K562 (cell line): ENCODE data around the gene THSD8. TPM values are rescaled to one million over a fixed set of nuclear protein-coding genes. Genes with fewer than 3 reads are reported as not detected.

Experiments
- ADNP ChIP-seq: fragments of 200-800 bp; sonication (Bioruptor generic); IDR thresholded peaks from 2 replicates; pipeline ENCODE4 v1.6.1; 2016; ENCODE audit warnings: missing genetic modification characterization, missing compliant biosample characterization
- ARID1B ChIP-seq: fragments of 450-650 bp; IDR thresholded peaks from 2 replicates; pipeline ENCODE4 v1.6.1; 2016; ENCODE audit warnings: antibody characterized with exemption, mild to moderate bottlenecking, inconsistent platforms
- CBX2 ChIP-seq: fragments of 200-600 bp; sonication (generic); IDR thresholded peaks from one replicate; pipeline ENCODE4 v1.6.1; 2012; ENCODE audit warnings: mild to moderate bottlenecking, low read length, inconsistent platforms; ENCODE audit not compliant: insufficient read depth, poor library complexity, severe bottlenecking
- FOXA3 ChIP-seq, 2 experiments: fragments of 450-650 bp in 1 of 2; sonication (generic) in 1 of 2; formaldehyde crosslinking; IDR thresholded peaks in 1 of 2; conservative IDR thresholded peaks in 1 of 2; 2 replicates each; pipeline versions ENCODE4 v1.4.0 to v1.8.0; 2020 to 2022; ENCODE audit warnings: mild to moderate bottlenecking in 2 of 2, missing genetic modification reagents in 1 of 2
- HLTF ChIP-seq: fragments of 450-650 bp; IDR thresholded peaks from 2 replicates; pipeline ENCODE4 v1.6.1; 2016
- MECOM ChIP-seq: fragments of 250-450 bp; sonication (Bioruptor Pico); IDR thresholded peaks from 2 replicates; pipeline ENCODE4 v1.8.0; 2022; ENCODE audit warnings: inconsistent platforms
- MEF2D ChIP-seq: conservative IDR thresholded peaks from 2 replicates; pipeline ENCODE4 v1.6.1; 2016; ENCODE audit warnings: low read depth, missing genetic modification characterization, missing compliant biosample characterization
- MEIS2 ChIP-seq: fragments of 450-650 bp; IDR thresholded peaks from 2 replicates; pipeline ENCODE4 v1.6.1; 2014; ENCODE audit warnings: mild to moderate bottlenecking; ENCODE audit not compliant: partially characterized antibody
- MYC ChIP-seq, 2 experiments: fragments of 250-450 bp in 1 of 2; sonication (Bioruptor Pico) in 1 of 2; IDR thresholded peaks; 2 replicates each; pipeline versions ENCODE4 v1.5.1 to v1.6.1; 2012 to 2021; ENCODE audit warnings: low read depth in 2 of 2, borderline replicate concordance in 1 of 2, improper control_type of control experiment in 1 of 2, low read length in 1 of 2, mild to moderate bottlenecking in 1 of 2, moderate library complexity in 1 of 2
- NEUROD1 ChIP-seq: fragments of 150-350 bp; IDR thresholded peaks from 2 replicates; pipeline ENCODE4 v1.6.1; 2014; ENCODE audit warnings: borderline replicate concordance, low read length, low read depth; ENCODE audit not compliant: partially characterized antibody
- PML ChIP-seq: IDR thresholded peaks from 2 replicates; pipeline ENCODE4 v1.6.1; 2012; ENCODE audit warnings: low read length, inconsistent platforms
- RCOR1 ChIP-seq, 2 experiments: IDR thresholded peaks; 2 replicates each; pipeline ENCODE4 v1.6.1; 2012; ENCODE audit warnings: low read depth in 2 of 2, low read length in 2 of 2, borderline replicate concordance in 1 of 2, improper control_type of control experiment in 1 of 2
- TEAD1 ChIP-seq, 2 experiments: fragments of 450-650 bp in 1 of 2; sonication (generic) in 1 of 2; formaldehyde crosslinking; IDR thresholded peaks; 2 replicates each; pipeline versions ENCODE4 v1.4.0 to v1.8.0; 2020 to 2022; ENCODE audit warnings: mild to moderate bottlenecking in 2 of 2, missing genetic modification reagents in 1 of 2
- ZC3H11A ChIP-seq: IDR thresholded peaks from 2 replicates; pipeline ENCODE4 v1.6.1; 2012; ENCODE audit warnings: low read depth, low read length, improper control_type of control experiment
- ZFP30 ChIP-seq: fragments of 250-450 bp; sonication (Bioruptor Pico); IDR thresholded peaks from 2 replicates; pipeline ENCODE4 v1.8.0; 2022; ENCODE audit warnings: moderate library complexity, mild to moderate bottlenecking, inconsistent platforms, borderline replicate concordance
- ZNF444 ChIP-seq: fragments of 250-450 bp; sonication (Bioruptor Pico); IDR thresholded peaks from 2 replicates; pipeline ENCODE4 v1.4.0; 2020; ENCODE audit warnings: mild to moderate bottlenecking, moderate library complexity
- polyA plus RNA-seq, 8 experiments: library from polyadenylated mRNA; depleted of rRNA in 4 of 8; stranded (reverse) in 5 of 8; unstranded in 3 of 8; fragments of >200 nt; fragmentation: Nextera tagmentation in 2 of 8; fragmentation: Illumina TruSeq in 1 of 8; extraction: Ambion mirVana in 2 of 8; extraction: Trizol in 1 of 8; gene quantifications; 2 replicates each; pipeline versions ENCODE4 v1.2.1 to v1.2.3, GENCODE V29; 2011 to 2014; ENCODE audit warnings: inconsistent platforms in 1 of 8, missing spikeins in 1 of 8
- total RNA-seq, 7 experiments: library from RNA; depleted of rRNA in 6 of 7; stranded (reverse); fragments of >200 nt in 6 of 7; fragmentation: Illumina TruSeq in 2 of 7; extraction: Trizol in 2 of 7; gene quantifications; 2 replicates each; pipeline versions ENCODE4 v1.2.1 to v1.2.3, GENCODE V29; 2011 to 2021; ENCODE audit warnings: low replicate concordance in 1 of 7
- TF ChIP-seq, protein P1 (sequence below): sonication (generic); formaldehyde crosslinking; IDR thresholded peaks from 2 replicates; pipeline ENCODE4 v1.8.0; 2022; ENCODE audit warnings: mild to moderate bottlenecking, low read depth, missing genetic modification reagents
- TF ChIP-seq, protein P2 (sequence below): sonication (generic); formaldehyde crosslinking; IDR thresholded peaks from 2 replicates; pipeline ENCODE4 v1.8.1; 2023; ENCODE audit warnings: mild to moderate bottlenecking, missing genetic modification reagents
- TF ChIP-seq, protein P3 (sequence below): fragments of 450-650 bp; IDR thresholded peaks from 2 replicates; pipeline ENCODE4 v1.6.1; 2017; ENCODE audit warnings: mild to moderate bottlenecking, moderate library complexity
- TF ChIP-seq, protein P4 (sequence below), 2 experiments: IDR thresholded peaks; 2 replicates each; pipeline ENCODE4 v1.6.1; 2011; ENCODE audit warnings: borderline replicate concordance in 1 of 2, control low read depth in 1 of 2, low read depth in 1 of 2, low read length in 1 of 2, mild to moderate bottlenecking in 1 of 2, mixed read lengths in 1 of 2, moderate library complexity in 1 of 2; ENCODE audit not compliant: insufficient read depth in 1 of 2, insufficient read length in 1 of 2, poor library complexity in 1 of 2, severe bottlenecking in 1 of 2; ENCODE audit errors: extremely low read depth in 1 of 2

THSD8 gene
- total and polyA plus RNA-seq, 9 of the 15 experiments (the other 6 are each of a cell fraction or from before 2014, with no cell fraction given) = 8.4 to 42.4 (median 19.9) TPM; not detected in 2

DNA sequence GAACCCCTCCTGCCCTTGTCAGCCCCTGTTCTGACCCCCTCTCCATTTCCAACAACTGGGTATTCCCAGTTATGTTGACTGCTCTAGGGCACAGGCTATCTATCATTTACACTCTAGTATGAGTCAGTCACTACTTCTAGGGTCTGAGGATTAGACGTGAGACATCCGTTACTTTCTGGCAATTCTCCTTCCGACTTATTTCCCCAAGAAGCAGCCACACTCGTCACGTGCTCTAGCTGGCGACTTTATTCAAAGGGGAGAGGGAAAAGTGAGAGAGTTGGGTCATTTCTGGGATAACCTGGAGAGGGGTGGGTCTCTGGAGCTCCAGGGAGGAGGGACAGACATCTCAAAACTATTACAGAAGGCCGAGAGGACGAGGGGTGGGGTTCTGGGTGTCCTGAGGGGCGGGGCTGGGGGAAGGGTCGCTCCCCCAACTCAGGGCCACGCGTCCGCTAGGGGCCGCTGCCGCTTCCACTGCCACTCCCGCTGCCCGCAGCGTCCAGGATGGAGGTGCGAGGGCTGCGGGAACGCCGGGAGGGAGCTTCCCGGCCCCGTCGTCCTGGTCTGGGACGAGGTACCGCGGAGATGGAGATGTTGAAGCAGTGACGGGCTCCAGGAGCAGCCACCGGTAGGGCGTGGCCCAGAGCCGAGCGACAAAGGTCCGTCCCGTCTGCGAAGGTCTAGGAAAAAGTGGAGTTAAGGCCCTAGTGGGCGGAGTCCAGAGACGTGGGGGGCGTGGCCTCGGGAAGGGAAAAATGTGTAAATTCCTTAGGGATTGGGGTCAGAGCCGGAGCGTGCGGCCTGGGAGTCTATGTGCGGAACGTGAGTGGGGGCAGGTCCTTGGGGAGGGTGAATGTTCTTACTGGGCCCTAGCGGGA, 23.6 kb downstream of the THSD8 start (continued):
- TF ChIP-seq TEAD1 (CRISPR knock-in tag; IDR thresholded peaks at IDR 0.05) = no peak
- peak; percentile 33; the same call in 1 of the 2 replicates for TF ChIP-seq ARID1B
- TF ChIP-seq ZC3H11A = no peak
- TF ChIP-seq ADNP (tag) = 0 out of 2 replicates have a peak, but pooled peaks have one; percentile 44
- TF ChIP-seq, protein P1, sequence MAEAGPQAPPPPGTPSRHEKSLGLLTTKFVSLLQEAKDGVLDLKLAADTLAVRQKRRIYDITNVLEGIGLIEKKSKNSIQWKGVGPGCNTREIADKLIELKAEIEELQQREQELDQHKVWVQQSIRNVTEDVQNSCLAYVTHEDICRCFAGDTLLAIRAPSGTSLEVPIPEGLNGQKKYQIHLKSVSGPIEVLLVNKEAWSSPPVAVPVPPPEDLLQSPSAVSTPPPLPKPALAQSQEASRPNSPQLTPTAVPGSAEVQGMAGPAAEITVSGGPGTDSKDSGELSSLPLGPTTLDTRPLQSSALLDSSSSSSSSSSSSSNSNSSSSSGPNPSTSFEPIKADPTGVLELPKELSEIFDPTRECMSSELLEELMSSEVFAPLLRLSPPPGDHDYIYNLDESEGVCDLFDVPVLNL = no peak
- TF ChIP-seq FOXA3 (CRISPR knock-in tag; conservative IDR thresholded peaks at IDR 0.05 in 1 of 2, IDR thresholded peaks at IDR 0.05 in 1 of 2) = 0 out of 4 replicates have a peak, but pooled peaks of 1 of the 2 experiments have one; percentile 12
- no peak for TF ChIP-seq ZFP30 (CRISPR knock-in tag)
- peak in 1 of 2 experiments; percentile 56; a peak in 2 of 4 replicates for TF ChIP-seq RCOR1 (IDR thresholded peaks at IDR 0.05; ENCODE audit: borderline replicate concordance in 1 of 2, low read depth in 2 of 2, low read length in 2 of 2)
- no peak for TF ChIP-seq MECOM (CRISPR knock-in tag)
- TF ChIP-seq, protein P2, sequence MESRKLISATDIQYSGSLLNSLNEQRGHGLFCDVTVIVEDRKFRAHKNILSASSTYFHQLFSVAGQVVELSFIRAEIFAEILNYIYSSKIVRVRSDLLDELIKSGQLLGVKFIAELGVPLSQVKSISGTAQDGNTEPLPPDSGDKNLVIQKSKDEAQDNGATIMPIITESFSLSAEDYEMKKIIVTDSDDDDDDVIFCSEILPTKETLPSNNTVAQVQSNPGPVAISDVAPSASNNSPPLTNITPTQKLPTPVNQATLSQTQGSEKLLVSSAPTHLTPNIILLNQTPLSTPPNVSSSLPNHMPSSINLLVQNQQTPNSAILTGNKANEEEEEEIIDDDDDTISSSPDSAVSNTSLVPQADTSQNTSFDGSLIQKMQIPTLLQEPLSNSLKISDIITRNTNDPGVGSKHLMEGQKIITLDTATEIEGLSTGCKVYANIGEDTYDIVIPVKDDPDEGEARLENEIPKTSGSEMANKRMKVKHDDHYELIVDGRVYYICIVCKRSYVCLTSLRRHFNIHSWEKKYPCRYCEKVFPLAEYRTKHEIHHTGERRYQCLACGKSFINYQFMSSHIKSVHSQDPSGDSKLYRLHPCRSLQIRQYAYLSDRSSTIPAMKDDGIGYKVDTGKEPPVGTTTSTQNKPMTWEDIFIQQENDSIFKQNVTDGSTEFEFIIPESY = peak; percentile 70; the same call in 1 of the 2 replicates
- peak; percentile 25; the same call in 1 of the 2 replicates for TF ChIP-seq MYC (IDR thresholded peaks at IDR 0.05; ENCODE audit: low read depth, low read length)
- no peak for TF ChIP-seq MYC (CRISPR knock-in tag; IDR thresholded peaks at IDR 0.05; ENCODE audit: borderline replicate concordance, low read depth)
- no peak for TF ChIP-seq PML
- no peak for TF ChIP-seq MEF2D
- no peak for TF ChIP-seq CBX2
- TF ChIP-seq, protein P3, sequence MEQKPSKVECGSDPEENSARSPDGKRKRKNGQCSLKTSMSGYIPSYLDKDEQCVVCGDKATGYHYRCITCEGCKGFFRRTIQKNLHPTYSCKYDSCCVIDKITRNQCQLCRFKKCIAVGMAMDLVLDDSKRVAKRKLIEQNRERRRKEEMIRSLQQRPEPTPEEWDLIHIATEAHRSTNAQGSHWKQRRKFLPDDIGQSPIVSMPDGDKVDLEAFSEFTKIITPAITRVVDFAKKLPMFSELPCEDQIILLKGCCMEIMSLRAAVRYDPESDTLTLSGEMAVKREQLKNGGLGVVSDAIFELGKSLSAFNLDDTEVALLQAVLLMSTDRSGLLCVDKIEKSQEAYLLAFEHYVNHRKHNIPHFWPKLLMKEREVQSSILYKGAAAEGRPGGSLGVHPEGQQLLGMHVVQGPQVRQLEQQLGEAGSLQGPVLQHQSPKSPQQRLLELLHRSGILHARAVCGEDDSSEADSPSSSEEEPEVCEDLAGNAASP = no peak
- TF ChIP-seq ZNF444 = no peak
- peak; percentile 38 for TF ChIP-seq MEIS2
- peak; percentile 48; the same call in 1 of the 2 replicates for TF ChIP-seq HLTF
- no peak for TF ChIP-seq NEUROD1
- TF ChIP-seq, protein P4, sequence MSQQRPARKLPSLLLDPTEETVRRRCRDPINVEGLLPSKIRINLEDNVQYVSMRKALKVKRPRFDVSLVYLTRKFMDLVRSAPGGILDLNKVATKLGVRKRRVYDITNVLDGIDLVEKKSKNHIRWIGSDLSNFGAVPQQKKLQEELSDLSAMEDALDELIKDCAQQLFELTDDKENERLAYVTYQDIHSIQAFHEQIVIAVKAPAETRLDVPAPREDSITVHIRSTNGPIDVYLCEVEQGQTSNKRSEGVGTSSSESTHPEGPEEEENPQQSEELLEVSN (IDR thresholded peaks at IDR 0.05; ENCODE audit: borderline replicate concordance in 1 of 2, extremely low read depth in 1 of 2, insufficient read depth in 1 of 2, insufficient read length in 1 of 2, low read depth in 1 of 2, low read length in 1 of 2, poor library complexity in 1 of 2, severe bottlenecking in 1 of 2) = peak; percentile 82 to 94
